SK-N-MC (cell line): ENCODE measurements around the gene APBA2.

Experiments used
- DNase-seq: peaks from one replicate; pipeline ENCODE4 v3.0.0-alpha.2; 2011; ENCODE audit warnings: low read depth, low spot score
- H3K27ac ChIP-seq: fragments of 200-600 bp; sonication (generic); 2 replicates; pipeline ENCODE4 v1.5.1; 2016; ENCODE audit warnings: mixed run types
- H3K36me3 ChIP-seq: fragments of 200-600 bp; sonication (generic); 2 replicates; pipeline ENCODE4 v1.6.1; 2017; ENCODE audit warnings: antibody characterized with exemption, low read length, mixed read lengths; ENCODE audit not compliant: insufficient read depth
- H3K4me3 ChIP-seq: fragments of 200-600 bp; sonication (generic); 2 replicates; pipeline ENCODE4 v1.5.1; 2016
- H3K9ac ChIP-seq: fragments of 200-600 bp; sonication (generic); 2 replicates; pipeline ENCODE4 v1.8.0; 2017; ENCODE audit warnings: mixed run types, mixed read lengths; ENCODE audit not compliant: insufficient read length
- H3K9me3 ChIP-seq: fragments of 200-600 bp; sonication (generic); 2 replicates; pipeline ENCODE4 v1.6.1; 2017; ENCODE audit warnings: low read depth, mild to moderate bottlenecking, antibody characterized with exemption, low read length, moderate library complexity, mixed read lengths
- EZH2 ChIP-seq: fragments of 200-600 bp; sonication (generic); IDR thresholded peaks from one replicate; pipeline ENCODE4 v1.6.1; 2017; ENCODE audit warnings: antibody characterized with exemption
- FOXP2 ChIP-seq: optimal IDR thresholded peaks from 2 replicates; pipeline ENCODE3; 2011; ENCODE audit warnings: mild to moderate bottlenecking, moderate library complexity; ENCODE audit not compliant: insufficient read depth; ENCODE audit errors: extremely low read length, control extremely low read depth
- POLR2AphosphoS5 ChIP-seq: IDR thresholded peaks from 2 replicates; pipeline ENCODE4 v1.6.1; 2012; ENCODE audit warnings: mild to moderate bottlenecking, low read depth, low read length, borderline replicate concordance

APBA2 gene

DNA sequence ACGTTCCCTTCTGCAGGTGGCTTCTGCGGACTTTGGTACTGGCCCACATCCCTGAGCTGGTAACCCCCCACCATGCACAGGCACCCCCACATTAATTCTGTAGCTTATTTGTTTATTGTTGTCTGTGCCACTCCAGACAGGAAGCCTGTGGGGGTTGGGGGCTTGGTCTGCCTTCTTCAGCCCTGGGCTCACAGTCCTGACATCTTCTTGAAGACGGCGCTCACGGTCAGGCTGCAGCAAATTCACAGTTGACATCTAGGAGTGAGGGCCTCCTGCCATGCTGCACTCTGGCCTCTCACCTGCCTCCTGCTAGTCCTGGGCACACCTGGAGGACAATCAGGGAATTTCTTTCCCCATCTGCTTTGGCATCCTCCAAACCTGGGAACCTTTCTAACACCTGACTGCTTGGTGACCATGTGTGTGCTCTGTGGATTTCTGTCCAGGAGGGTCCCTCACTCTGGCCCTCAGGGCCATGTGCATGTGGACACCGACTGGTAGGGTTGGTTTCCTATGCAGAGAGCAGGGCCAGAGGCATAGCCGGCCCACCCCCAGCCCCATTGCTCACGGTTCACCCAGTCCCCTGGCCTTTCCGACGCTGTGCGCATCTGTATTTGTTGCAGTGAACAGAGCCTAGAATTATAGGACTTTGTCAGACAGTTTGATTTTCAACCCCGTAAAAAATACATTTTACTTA lies 68.8 kb downstream of the APBA2 start:
- no peak overlapping the region for H3K4me3 ChIP-seq

DNA sequence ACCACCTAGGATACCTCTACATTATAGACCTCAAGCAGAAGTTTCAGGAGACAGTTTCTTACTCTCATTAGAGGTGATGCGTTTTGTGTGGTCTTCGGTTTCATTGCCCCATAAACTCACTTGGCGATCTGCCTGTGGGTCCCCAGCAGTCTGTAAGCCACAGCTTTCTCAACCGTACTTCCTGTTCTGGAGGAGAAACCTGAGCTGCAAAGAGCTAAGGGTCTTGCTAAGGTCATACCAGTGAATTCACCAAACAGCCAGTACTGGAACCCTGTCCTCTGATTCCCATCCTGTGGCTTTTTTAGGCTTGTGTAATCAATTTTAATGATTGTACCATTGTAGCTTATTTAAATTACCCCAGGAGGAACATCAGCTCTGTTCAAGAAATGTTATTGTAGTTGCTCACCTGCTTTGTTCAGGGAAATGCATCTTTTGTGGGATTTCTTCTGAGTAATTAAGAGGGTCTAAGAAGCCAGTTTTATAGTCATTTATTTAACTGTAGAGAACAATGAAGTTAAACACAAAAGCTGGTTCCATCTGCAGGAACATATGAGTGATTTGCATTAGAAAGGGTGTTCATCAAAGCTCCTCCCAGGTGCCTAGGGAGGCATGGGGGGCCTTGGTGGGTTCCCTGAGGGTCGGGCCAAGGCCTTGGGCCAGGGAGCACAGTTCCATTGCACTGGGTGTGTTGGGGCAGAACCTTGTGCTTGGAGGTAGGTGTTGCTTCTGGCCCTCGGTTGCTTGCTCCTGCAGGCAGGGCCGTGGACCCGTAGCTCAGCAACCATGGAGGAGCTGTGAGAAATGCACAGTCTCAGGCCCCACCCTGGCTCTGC lies 69.6 kb downstream of the APBA2 start:
- H3K4me3 ChIP-seq, result no peak overlapping the region
- no peak for TF ChIP-seq EZH2
- DNase-seq, result no peak

More for the DNA sequence above, 68.8 kb downstream of the APBA2 start:
- TF ChIP-seq EZH2 (no peak), FOXP2 (no peak), POLR2AphosphoS5 (no peak)
- Histone ChIP-seq H3K36me3 (no peaks in the 10 kb centered on the region), H3K27ac (no peak overlapping the region), H3K9me3 (no peaks in the 10 kb centered on the region), H3K9ac (no peak overlapping the region)
- DNase-seq, result no peak

DNA sequence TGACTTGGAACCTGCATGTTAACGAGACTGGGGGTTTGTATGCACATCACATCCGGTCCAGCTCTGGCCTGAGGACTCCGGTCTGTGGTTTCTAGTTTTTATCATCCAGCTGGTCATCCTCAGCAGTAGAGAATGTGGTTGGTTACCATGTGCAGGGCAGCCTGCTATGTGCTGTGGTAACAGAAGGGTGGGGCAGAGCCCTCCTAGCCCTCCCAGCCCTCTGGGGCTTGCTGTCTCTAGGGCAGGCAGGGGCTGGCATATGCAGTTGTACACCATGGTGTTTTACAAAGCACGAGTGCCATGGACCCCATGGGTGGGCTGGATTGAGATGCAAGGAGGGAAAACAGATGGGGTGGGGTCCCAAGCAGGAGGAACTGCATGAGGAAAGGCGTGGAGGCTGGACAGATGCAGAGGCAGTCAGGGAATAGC lies 70.2 kb downstream of the APBA2 start:
- Histone ChIP-seq H3K36me3 (no peaks in the 10 kb centered on the region), H3K9me3 (no peaks in the 10 kb centered on the region), H3K4me3 (no peak overlapping the region), H3K27ac (no peak overlapping the region), H3K9ac (no peak overlapping the region)
- DNase-seq, result no peak
- no peak for TF ChIP-seq POLR2AphosphoS5
- TF ChIP-seq FOXP2, result no peak
- no peak for TF ChIP-seq EZH2

More for the DNA sequence above, 69.6 kb downstream of the APBA2 start:
- Histone ChIP-seq H3K36me3 (no peaks in the 10 kb centered on the region), H3K9me3 (no peaks in the 10 kb centered on the region), H3K9ac (no peak overlapping the region), H3K27ac (no peak overlapping the region)

DNA sequence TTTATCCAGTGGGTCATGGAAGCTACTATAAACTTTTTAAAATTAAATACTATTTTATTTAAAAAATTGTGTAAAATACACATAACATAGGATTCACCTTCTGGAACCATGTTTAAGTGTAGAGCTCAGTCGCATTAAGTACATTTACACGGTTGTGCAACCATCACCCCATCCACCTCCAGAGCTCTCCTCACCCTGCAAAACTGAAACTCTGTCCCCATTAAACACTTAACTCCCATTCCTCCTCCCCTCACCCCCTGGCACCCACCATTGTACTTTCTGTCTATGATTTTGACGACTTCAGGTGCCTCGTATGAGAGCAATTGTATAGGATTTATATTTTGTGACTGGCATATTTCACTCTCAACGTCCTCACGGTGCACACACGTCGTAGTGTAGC lies 70.7 kb downstream of the APBA2 start:
- TF ChIP-seq FOXP2, result no peak
- no peak for TF ChIP-seq POLR2AphosphoS5
- TF ChIP-seq EZH2, result no peak
- H3K36me3 ChIP-seq, result no peaks in the 10 kb centered on the region
- H3K9ac ChIP-seq, result no peak overlapping the region
- H3K27ac ChIP-seq, result no peak overlapping the region
- H3K4me3 ChIP-seq, result no peak overlapping the region
- H3K9me3 ChIP-seq, result no peaks in the 10 kb centered on the region
- DNase-seq, result no peak

DNA sequence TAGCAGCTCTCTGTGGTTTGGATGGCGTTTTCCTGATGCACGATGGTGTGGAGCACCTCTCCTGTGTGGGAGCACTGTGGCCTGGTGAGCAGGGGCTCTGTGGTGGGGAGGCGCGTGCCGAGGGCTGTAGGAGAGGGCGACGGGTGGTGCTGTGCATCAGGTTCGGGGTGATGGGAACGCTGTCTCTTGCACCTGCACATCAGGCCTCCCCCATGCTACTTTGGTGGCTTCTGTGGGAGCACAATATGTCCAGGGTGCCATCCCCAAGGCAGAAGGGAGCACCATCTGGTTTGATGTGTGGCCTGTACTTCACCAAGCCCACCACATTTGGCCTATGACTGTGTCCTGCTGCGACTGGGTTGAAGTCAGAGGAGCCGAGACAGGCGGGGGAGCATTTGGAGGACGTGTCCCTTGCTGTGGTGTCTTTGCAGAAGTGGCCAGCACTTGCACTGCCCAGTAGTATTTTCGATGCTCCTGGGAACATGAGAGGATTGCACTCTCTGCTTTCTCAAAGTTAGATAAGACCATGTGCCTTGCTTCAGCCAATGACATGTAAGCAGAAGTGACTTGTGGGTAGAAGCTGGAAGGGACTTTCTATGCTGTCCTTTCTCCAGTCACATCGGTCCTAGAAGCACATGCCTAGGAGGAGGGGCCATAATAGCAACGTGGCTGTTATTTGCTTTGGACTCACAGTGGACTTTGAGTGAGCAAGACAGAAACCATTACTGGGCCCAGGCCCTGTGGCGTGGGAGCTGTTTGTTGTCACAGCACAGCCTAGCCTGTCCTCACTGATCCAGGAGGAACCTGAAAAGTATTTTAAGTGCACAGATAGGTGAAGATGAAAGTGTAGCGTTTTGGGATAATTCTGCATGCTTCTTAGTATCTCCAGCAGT lies 72.1 kb downstream of the APBA2 start:
- Histone ChIP-seq H3K4me3 (no peak overlapping the region), H3K27ac (no peak overlapping the region), H3K9me3 (no peaks in the 10 kb centered on the region), H3K9ac (no peak overlapping the region), H3K36me3 (no peaks in the 10 kb centered on the region)
- no peak for DNase-seq
- no peak for TF ChIP-seq POLR2AphosphoS5
- no peak for TF ChIP-seq EZH2
- TF ChIP-seq FOXP2, result no peak

DNA sequence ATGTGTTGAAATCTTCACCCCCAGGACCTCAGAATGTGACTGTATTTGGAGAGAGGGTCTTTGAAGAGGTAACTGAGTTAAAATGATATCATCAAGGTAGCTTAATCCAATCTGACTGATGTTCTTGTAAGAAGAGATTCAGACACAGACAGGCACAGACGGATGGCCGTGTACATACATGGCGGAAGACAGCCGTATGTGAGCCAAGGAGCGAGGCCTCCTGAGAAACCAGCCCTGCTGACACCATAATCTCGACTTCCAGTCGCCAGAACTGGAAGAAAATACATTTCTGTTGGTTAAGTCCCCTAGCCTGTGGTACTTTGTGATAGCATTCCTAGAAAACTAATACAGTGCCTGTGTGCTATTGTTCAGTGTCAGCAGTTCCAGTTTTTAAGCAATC lies 73.6 kb downstream of the APBA2 start:
- no peak for DNase-seq
- Histone ChIP-seq H3K36me3 (no peaks in the 10 kb centered on the region), H3K4me3 (no peak overlapping the region), H3K27ac (no peak overlapping the region), H3K9me3 (no peaks in the 10 kb centered on the region), H3K9ac (no peak overlapping the region)
- TF ChIP-seq EZH2, result no peak
- TF ChIP-seq FOXP2, result no peak
- TF ChIP-seq POLR2AphosphoS5, result no peak

DNA sequence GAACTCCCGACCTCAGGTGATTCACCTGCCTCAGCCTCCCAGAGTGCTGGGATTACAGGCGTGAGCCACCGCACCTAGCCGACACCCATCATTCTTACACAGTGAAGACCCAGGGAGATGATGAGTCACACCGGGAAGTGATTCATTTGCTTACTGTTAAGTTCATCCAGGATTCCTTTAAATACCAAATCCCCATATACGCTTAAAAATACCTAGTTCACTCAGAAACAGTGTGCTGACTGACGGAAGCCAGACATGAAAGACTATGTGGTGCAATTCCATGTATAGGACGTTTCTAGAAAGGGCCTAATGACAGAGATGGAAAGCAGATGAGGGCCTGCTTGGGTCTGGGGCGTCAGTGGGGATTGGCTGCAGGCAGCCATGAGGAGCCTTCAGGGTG lies 75.2 kb downstream of the APBA2 start:
- no peaks in the 10 kb centered on the region for H3K9me3 ChIP-seq
- H3K36me3 ChIP-seq, result no peaks in the 10 kb centered on the region
- H3K27ac ChIP-seq, result no peak overlapping the region
- no peak overlapping the region for H3K9ac ChIP-seq
- no peak overlapping the region for H3K4me3 ChIP-seq
- DNase-seq, result no peak
- TF ChIP-seq EZH2 (no peak), POLR2AphosphoS5 (no peak), FOXP2 (no peak)

DNA sequence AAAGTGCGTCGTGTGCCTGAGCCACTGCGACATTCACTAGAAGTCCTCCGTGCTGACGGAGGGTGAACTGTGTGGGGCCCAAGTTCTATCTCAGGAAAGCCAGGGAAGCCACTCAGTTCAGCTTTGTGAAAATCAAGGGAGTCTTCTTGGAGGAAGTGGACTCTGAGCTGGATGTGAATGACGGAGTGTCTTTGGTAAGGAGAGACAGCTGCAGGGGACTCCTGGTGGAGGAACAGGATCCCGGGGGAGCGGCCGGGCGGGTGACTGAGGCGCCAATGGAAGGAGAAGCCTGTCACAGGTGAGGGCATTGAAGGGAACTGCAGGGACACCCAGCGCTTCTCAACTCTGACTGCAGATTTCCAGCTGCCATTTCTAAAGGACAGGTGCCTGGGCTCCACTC lies 75.6 kb downstream of the APBA2 start:
- H3K9ac ChIP-seq, result no peak overlapping the region

More for the DNA sequence above, 75.6 kb downstream of the APBA2 start:
- no peak overlapping the region for H3K27ac ChIP-seq
- TF ChIP-seq EZH2 (no peak), POLR2AphosphoS5 (no peak), FOXP2 (no peak)
- no peak overlapping the region for H3K4me3 ChIP-seq
- DNase-seq, result no peak
- no peaks in the 10 kb centered on the region for H3K36me3 ChIP-seq
- H3K9me3 ChIP-seq, result no peaks in the 10 kb centered on the region
